Lower leg skin (tissue), 4 donors: Measurements from ENCODE around the gene ZNF25. TPM values are rescaled to one million over a fixed set of nuclear protein-coding genes. Genes with fewer than 3 reads are reported as not detected.

ENCODE experiments used
- DNase-seq, 2 donors: peaks; one replicate each; pipeline ENCODE4 v3.0.0-alpha.2; 2019; ENCODE audit warnings: low spot score in 2 of 2
- H3K4me3 ChIP-seq: fragments of 200-600 bp; sonication (generic); 2 replicates; pipeline ENCODE4 v1.5.1; 2017; ENCODE audit warnings: mild to moderate bottlenecking, low read depth; ENCODE audit not compliant: poor library complexity, severe bottlenecking
- POLR2A ChIP-seq, 2 donors: fragments of 450-650 bp; IDR thresholded peaks; one replicate each; pipeline ENCODE4 v1.6.1; 2016 to 2017; ENCODE audit warnings: antibody characterized with exemption in 2 of 2, mild to moderate bottlenecking in 1 of 2, moderate library complexity in 1 of 2
- WGBS, 2 donors: methylation state at CpG; one replicate each; pipeline ENCODE4 v1.1.5; 2018; 5-methylcytosine and 5-hydroxymethylcytosine counted together
- intact Hi-C: fragments of 100-400 bp; cut with DNase I; formaldehyde crosslinking; loops from one replicate; pipeline ENCODE4 v1.15.0; 2023; ENCODE audit warnings: low total_unique reads
- total RNA-seq, 4 donors: library from RNA; depleted of rRNA; stranded (reverse); fragments of >200 nt; gene quantifications; one replicate each; pipeline ENCODE4 v1.1.0, GENCODE V29; 2016
- TF ChIP-seq, protein P1 (sequence below), 3 donors: fragments of 450-650 bp; IDR thresholded peaks; one replicate each; pipeline ENCODE4 v1.5.1; 2016; ENCODE audit warnings: antibody characterized with exemption in 3 of 3, mild to moderate bottlenecking in 3 of 3, moderate library complexity in 2 of 3

ZNF25 gene
- total RNA-seq, 4 donors from 2014 or later = 5.3 to 9.2 (median 7.7) TPM

DNA sequence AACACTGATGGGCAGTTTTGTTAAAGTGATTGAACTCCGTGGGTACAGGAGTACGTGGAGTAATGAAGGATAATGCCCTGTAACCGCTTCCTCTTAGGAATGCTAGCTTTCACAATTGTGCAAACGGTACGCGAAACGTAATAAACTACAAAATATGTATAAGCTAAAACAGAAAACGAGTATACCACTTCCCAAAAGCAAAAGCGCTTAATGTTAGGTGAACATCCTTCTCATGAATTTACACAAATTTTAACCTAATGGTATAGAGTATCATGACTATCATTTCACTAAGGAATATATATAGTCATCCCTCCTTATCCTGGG, 395 bp upstream of the ZNF25 start:
- H3K4me3 ChIP-seq = no peak overlapping the region
- DNase-seq = no peak
- intact Hi-C loops = loop anchor here (10.0 kb wide), 1 partner anchor 118 kb away; the partner anchor contains the start of gene ZNF37A
- no peak for TF ChIP-seq POLR2A (IDR thresholded peaks at IDR 0.05)
- TF ChIP-seq, protein P1, sequence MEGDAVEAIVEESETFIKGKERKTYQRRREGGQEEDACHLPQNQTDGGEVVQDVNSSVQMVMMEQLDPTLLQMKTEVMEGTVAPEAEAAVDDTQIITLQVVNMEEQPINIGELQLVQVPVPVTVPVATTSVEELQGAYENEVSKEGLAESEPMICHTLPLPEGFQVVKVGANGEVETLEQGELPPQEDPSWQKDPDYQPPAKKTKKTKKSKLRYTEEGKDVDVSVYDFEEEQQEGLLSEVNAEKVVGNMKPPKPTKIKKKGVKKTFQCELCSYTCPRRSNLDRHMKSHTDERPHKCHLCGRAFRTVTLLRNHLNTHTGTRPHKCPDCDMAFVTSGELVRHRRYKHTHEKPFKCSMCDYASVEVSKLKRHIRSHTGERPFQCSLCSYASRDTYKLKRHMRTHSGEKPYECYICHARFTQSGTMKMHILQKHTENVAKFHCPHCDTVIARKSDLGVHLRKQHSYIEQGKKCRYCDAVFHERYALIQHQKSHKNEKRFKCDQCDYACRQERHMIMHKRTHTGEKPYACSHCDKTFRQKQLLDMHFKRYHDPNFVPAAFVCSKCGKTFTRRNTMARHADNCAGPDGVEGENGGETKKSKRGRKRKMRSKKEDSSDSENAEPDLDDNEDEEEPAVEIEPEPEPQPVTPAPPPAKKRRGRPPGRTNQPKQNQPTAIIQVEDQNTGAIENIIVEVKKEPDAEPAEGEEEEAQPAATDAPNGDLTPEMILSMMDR (IDR thresholded peaks at IDR 0.05) = no peak
- 4 to 5% methylated on average over 9 of the region's 9 CpGs for WGBS, 2 donors

DNA sequence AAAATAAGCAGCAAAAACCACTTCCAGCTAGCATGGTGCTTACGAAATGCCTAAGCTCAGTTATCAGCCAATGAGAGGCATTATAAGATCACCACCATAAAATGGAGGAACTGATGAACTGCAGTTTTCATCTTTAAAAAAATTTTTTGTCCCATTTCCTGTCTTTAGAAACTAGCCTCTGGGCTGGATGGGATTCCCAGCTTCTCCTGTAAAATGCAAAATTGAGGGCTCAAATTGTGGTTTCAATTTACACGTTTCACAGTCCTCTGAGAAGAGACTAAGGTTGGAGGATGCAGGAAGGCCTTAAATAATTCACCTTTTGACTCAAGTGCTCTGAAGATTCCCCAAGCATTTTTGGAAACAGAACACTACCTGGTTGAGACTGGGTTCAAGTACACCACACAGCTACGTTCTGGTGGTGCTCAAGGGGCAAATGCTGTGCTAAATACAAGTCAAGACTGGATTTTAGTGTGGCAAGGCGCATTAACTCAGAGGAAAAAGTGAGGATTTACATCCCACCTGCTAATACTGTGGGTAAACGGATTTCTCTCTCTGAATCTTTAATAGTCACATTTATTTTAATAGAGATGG, 951 bp downstream of the ZNF25 start:
- TF ChIP-seq, protein P1 (IDR thresholded peaks at IDR 0.05) = no peak
- TF ChIP-seq POLR2A (IDR thresholded peaks at IDR 0.05) = no peak
- DNase-seq = no peak
- intact Hi-C loops = loop anchor here (10.0 kb wide), 1 partner anchor 119 kb away; the partner anchor contains the start of gene ZNF37A
- 17 to 23% methylated on average over 5 of the region's 5 CpGs for WGBS, 2 donors
- H3K4me3 ChIP-seq = peak overlapping the region; percentile 86

DNA sequence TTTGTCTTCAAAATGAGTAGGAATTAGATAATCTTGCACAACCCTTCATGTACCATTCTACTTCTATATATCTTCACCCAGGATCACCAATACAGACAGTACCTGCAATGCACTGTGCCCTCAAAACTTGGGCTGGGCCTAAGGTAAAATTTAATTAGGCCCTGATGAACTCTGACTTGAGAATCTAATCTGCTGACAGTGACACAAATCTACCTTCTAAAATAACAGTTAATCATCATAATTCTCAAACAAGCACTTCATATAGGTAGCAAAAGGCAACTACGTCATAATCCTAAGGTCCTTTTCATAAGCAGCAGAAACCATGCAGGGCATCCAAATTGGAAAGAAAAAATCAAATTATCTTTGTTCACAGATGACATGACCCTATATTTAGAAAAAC, 4.1 kb downstream of the ZNF25 start:
- DNase-seq = no peak
- TF ChIP-seq POLR2A (IDR thresholded peaks at IDR 0.05) = no peak
- TF ChIP-seq, protein P1 (IDR thresholded peaks at IDR 0.05) = no peak
- intact Hi-C loops = loop anchor here (10.0 kb wide), 1 partner anchor 122 kb away; the partner anchor contains the start of gene ZNF37A
- H3K4me3 ChIP-seq = no peak overlapping the region
- WGBS, 2 donors = 96 to 100% methylated on average over 1 of the region's 1 CpG

DNA sequence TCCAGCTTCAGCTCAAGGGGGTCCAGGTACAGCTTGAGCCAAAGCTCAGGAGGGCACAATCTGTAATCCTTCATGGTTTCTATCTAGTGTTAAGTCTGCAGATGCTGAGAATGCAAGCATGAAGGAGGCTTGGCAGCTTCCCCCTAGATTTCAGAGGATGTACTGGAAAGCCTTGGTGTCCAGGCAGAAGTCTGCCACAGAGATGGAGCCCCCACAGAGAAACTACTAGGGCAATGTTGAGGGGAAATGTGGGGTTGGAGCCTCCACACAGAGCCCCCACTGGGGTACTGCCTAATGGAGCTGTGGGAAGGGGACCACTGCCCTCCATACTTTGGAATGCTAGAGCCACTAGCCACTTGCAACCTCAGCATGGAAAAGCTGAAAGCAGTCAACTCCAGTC, 11.4 kb downstream of the ZNF25 start:
- no peak for DNase-seq
- intact Hi-C loops = no loop called here
- no peak overlapping the region for H3K4me3 ChIP-seq
- no peak for TF ChIP-seq POLR2A (IDR thresholded peaks at IDR 0.05)
- TF ChIP-seq, protein P1 (IDR thresholded peaks at IDR 0.05) = no peak

DNA sequence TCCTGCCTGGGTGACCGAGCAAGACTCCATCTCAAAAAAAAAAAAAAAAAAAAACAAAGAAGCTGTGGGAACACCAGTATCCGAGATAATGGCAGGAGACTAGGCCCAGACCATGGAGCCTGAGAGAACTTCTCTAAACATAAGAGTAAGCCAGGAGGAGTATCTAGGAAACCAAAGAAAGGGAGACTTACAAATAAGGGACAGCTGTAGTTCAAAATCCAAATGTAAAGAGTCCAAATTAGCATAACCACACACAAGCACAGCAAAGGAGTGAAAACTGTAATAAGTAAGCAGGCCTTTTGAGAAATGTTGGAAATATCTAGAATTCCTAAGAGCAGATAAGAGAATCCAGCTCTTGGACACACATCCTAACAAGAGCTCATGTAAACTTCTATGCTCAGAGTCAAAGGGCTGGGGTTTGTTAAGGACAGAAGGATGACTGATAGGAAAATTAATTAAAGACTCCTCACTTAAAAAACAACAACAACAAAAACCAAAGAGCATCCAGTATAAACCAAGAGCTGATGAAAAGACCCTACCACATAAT, 15.8 kb downstream of the ZNF25 start:
- 100% methylated on average over 2 of the region's 2 CpGs for WGBS, 2 donors
- no peak for DNase-seq
- no peak for TF ChIP-seq POLR2A (IDR thresholded peaks at IDR 0.05)
- TF ChIP-seq, protein P1 (IDR thresholded peaks at IDR 0.05) = no peak
- intact Hi-C loops = no loop called here
- no peak overlapping the region for H3K4me3 ChIP-seq

DNA sequence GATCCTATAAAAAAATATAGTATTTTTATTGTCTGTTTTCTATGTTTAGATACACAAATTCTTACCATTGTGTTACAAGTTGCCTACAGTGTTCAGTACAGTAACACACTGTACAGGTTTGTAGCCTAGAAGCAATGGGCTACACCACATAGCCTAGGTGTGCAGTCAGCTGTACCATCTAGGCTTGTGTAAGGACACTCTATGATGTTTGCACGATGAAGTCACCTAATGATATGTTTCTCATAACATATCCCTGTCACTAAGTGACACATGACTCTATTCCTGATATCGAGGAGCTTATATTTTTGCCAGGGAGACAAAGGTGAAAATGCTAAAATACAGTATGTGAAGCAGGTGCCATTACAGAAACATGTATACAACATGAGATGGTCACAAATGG, 18.6 kb downstream of the ZNF25 start:
- H3K4me3 ChIP-seq = no peak overlapping the region
- DNase-seq = no peak
- TF ChIP-seq POLR2A (IDR thresholded peaks at IDR 0.05) = no peak
- TF ChIP-seq, protein P1 (IDR thresholded peaks at IDR 0.05) = no peak
- WGBS, 2 donors = 89% methylated on average over 2 of the region's 2 CpGs
- intact Hi-C loops = no loop called here
